Suprapubic skin (tissue), 4 donors: ENCODE data around the gene CSMD2.

Experiments
- EP300 ChIP-seq: sonication (generic); formaldehyde crosslinking; IDR thresholded peaks from one replicate; pipeline ENCODE4 v1.6.1; 2017; ENCODE audit warnings: antibody characterized with exemption
- POLR2A ChIP-seq, 2 donors: fragments of 450-650 bp; IDR thresholded peaks; one replicate each; pipeline ENCODE4 v1.6.1; 2017; ENCODE audit warnings: antibody characterized with exemption in 2 of 2, mild to moderate bottlenecking in 2 of 2, moderate library complexity in 2 of 2
- POLR2AphosphoS5 ChIP-seq, 3 donors: sonication (generic); formaldehyde crosslinking; IDR thresholded peaks; one replicate each; pipeline ENCODE4 v1.6.1; 2017; ENCODE audit warnings: antibody characterized with exemption in 3 of 3
- TF ChIP-seq, protein P1 (sequence below), 2 donors: fragments of 200-600 bp in 1 of 2; fragments of 450-650 bp in 1 of 2; sonication (generic) in 1 of 2; IDR thresholded peaks; one replicate each; pipeline ENCODE4 v1.5.1; 2016 to 2019; ENCODE audit warnings: antibody characterized with exemption in 2 of 2, mild to moderate bottlenecking in 1 of 2, moderate library complexity in 1 of 2

DNA sequence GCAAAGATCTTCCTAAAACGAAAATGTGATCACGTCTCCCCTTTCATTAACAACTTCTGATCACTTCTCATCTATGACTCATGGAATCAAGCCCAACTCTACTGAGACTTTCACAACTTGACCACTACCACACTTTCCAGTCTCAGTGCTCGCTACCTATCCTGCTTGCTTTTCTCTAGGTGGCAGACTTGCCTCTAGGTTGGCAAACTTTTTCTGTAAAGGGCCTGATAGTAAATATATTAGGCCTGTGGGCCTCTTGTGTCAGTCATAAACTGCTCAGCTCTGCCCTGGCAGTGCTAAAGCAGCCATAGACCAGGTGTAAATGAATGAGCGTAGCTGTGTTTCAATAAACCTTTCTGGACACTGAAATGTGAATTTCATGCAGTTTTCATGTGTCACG, 322.7 kb downstream of the CSMD2 start:
- TF ChIP-seq, protein P1, sequence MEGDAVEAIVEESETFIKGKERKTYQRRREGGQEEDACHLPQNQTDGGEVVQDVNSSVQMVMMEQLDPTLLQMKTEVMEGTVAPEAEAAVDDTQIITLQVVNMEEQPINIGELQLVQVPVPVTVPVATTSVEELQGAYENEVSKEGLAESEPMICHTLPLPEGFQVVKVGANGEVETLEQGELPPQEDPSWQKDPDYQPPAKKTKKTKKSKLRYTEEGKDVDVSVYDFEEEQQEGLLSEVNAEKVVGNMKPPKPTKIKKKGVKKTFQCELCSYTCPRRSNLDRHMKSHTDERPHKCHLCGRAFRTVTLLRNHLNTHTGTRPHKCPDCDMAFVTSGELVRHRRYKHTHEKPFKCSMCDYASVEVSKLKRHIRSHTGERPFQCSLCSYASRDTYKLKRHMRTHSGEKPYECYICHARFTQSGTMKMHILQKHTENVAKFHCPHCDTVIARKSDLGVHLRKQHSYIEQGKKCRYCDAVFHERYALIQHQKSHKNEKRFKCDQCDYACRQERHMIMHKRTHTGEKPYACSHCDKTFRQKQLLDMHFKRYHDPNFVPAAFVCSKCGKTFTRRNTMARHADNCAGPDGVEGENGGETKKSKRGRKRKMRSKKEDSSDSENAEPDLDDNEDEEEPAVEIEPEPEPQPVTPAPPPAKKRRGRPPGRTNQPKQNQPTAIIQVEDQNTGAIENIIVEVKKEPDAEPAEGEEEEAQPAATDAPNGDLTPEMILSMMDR (IDR thresholded peaks at IDR 0.05) = no peak
- TF ChIP-seq POLR2A (IDR thresholded peaks at IDR 0.05) (no peak), EP300 (no peak), POLR2AphosphoS5 (IDR thresholded peaks at IDR 0.05) (no peak)
